HT-29 (cell line): ENCODE results near the gene OR4C46. TPM values are rescaled to one million over a fixed set of nuclear protein-coding genes. Genes with fewer than 3 reads are reported as not detected.
"Not testable (repeated sequence)": the region's sequence is repeated elsewhere in the genome, so short reads cannot be mapped to it uniquely, and the experiment has no call there.

Experiments
- DNase-seq: peaks from one replicate; pipeline ENCODE4 v3.0.0-alpha.2; 2015; ENCODE audit warnings: low spot score
- total RNA-seq: library from RNA; depleted of rRNA; stranded (reverse); fragments of >200 nt; shearing (Covaris generic); gene quantifications from 2 replicates; pipeline ENCODE4 v1.2.3, GENCODE V29; 2014; rRNA removed

OR4C46 gene
- not detected in 2 replicates for total RNA-seq

GRCh38 chr11:54603898-54604297 lies at the start of gene OR4C46:
Gene OR4C46 (minus strand): TSS chr11:54603998. CDS start chr11:54603998, 0 bp downstream.
- no peak for DNase-seq

GRCh38 chr11:54645606-54646005 lies 41.8 kb upstream of the OR4C46 start:
- DNase-seq, result not testable (repeated sequence)

GRCh38 chr11:54561439-54561838 lies 42.4 kb downstream of the OR4C46 start:
- not testable (repeated sequence) for DNase-seq

- DNase-seq, result no peak
These were observed 44.9 kb downstream of the OR4C46 start for GRCh38 chr11:54558919-54559318.

GRCh38 chr11:54558407-54558806 lies 45.4 kb downstream of the OR4C46 start:
- no peak for DNase-seq

Other genes starting within 250 kb of the OR4C46 start
- not detected in 2 replicates for gene OR4A5, start 102.8 kb upstream of the OR4C46 start, total RNA-seq